B cell (primary cell): Measurements from ENCODE around the gene NEK6. TPM values are rescaled to one million over a fixed set of nuclear protein-coding genes. Genes with fewer than 3 reads are reported as not detected.
A peak's percentile ranks its signal among the peaks of the same experiment; 100 is the strongest.

Experiments
- ATAC-seq: fragments of 200-7000 bp; cut with Tn5 transposase; one replicate; pipeline ENCODE4 v1.10.0; 2021; ENCODE audit warnings: low read depth, mild to moderate bottlenecking, moderate number of reproducible peaks, moderate library complexity
- CTCF ChIA-PET: fragments of 350-600 bp; sonication (Branson Sonifier 250); formaldehyde crosslinking; loops from one replicate; lab custom pipeline; 2021; ENCODE audit warnings: antibody characterized with exemption, inconsistent platforms; lab: Charles Lee
- POLR2A ChIA-PET: fragments of 350-600 bp; sonication (Branson Sonifier 250); formaldehyde crosslinking; loops from one replicate; lab custom pipeline; 2021; ENCODE audit warnings: antibody characterized with exemption; lab: Charles Lee
- DNase-seq: peaks from one replicate; pipeline ENCODE4 v3.0.0; 2013
- H2AFZ ChIP-seq: 2 replicates; pipeline ENCODE4 v1.6.1; 2012; ENCODE audit warnings: mild to moderate bottlenecking, low read depth, low read length; ENCODE audit not compliant: insufficient read depth, poor library complexity, severe bottlenecking
- H3K27ac ChIP-seq, 2 donors: 1 replicate in 1 of 2; 2 replicates in 1 of 2; pipeline ENCODE4 v1.5.1; 2012 to 2013; ENCODE audit warnings: low read length in 2 of 2, mild to moderate bottlenecking in 2 of 2, moderate library complexity in 1 of 2
- H3K27me3 ChIP-seq, 4 experiments: fragments of 200-600 bp in 1 of 4; sonication (generic) in 1 of 4; replicated peaks in 1 of 4; 1 replicate in 2 of 4; 2 replicates in 2 of 4; pipeline versions ENCODE4 v1.6.1 to v1.7.0; 2013 to 2016; ENCODE audit warnings: low read length in 3 of 4, mild to moderate bottlenecking in 2 of 4, mixed read lengths in 1 of 4, moderate library complexity in 1 of 4; ENCODE audit not compliant: insufficient read depth in 4 of 4, control insufficient read depth in 3 of 4; ENCODE audit errors: control extremely low read depth in 1 of 4
- H3K36me3 ChIP-seq, 2 experiments: replicated peaks in 1 of 2; 1 replicate in 1 of 2; 2 replicates in 1 of 2; pipeline versions ENCODE4 v1.6.1 to v1.7.1; 2013; ENCODE audit warnings: low read length in 1 of 2; ENCODE audit not compliant: insufficient read depth in 2 of 2, control insufficient read depth in 1 of 2; ENCODE audit errors: control extremely low read depth in 1 of 2, extremely low read depth in 1 of 2
- H3K4me1 ChIP-seq, 2 donors: fragments of 200-600 bp in 1 of 2; sonication (generic) in 1 of 2; 1 replicate in 1 of 2; 2 replicates in 1 of 2; pipeline versions ENCODE4 v1.5.1 to v1.6.1; 2013 to 2017; ENCODE audit warnings: low read length in 2 of 2; ENCODE audit not compliant: control insufficient read depth in 2 of 2, insufficient read depth in 2 of 2
- H3K4me2 ChIP-seq: replicated peaks from 2 replicates; pipeline ENCODE3; 2012; ENCODE audit warnings: mild to moderate bottlenecking, low read depth, low read length; ENCODE audit not compliant: poor library complexity, severe bottlenecking
- H3K4me3 ChIP-seq, 5 experiments: fragments of 200-600 bp in 1 of 5; sonication (generic) in 1 of 5; 1 replicate in 3 of 5; 2 replicates in 2 of 5; pipeline versions ENCODE4 v1.5.1 to v1.7.0; 2011 to 2016; ENCODE audit warnings: low read length in 4 of 5, mild to moderate bottlenecking in 4 of 5, low read depth in 2 of 5, control low read depth in 1 of 5, moderate library complexity in 1 of 5; ENCODE audit not compliant: insufficient read depth in 1 of 5; ENCODE audit errors: control extremely low read depth in 1 of 5, extremely low read depth in 1 of 5
- H3K79me2 ChIP-seq: fragments of 200-600 bp; sonication (generic); one replicate; pipeline ENCODE4 v1.6.0; 2016; ENCODE audit warnings: low read length; ENCODE audit not compliant: control insufficient read depth, insufficient read depth
- H3K9ac ChIP-seq: fragments of 200-600 bp; sonication (generic); 2 replicates; pipeline ENCODE4 v1.6.1; 2017; ENCODE audit warnings: mild to moderate bottlenecking, low read length, moderate library complexity
- H3K9me3 ChIP-seq, 3 donors: one replicate each; pipeline versions ENCODE4 v1.6.1 to v1.7.1; 2013; ENCODE audit warnings: low read length in 2 of 3; ENCODE audit not compliant: control insufficient read depth in 2 of 3, insufficient read depth in 1 of 3; ENCODE audit errors: control extremely low read depth in 1 of 3
- H4K20me1 ChIP-seq: 2 replicates; pipeline ENCODE4 v1.6.0; 2012; ENCODE audit warnings: mild to moderate bottlenecking, low read length; ENCODE audit not compliant: insufficient read depth, control insufficient read depth, poor library complexity, severe bottlenecking
- H3K27ac Mint-ChIP-seq: one replicate; pipeline ENCODE4 v1.8.0; 2021; ENCODE audit warnings: mixed read lengths
- H3K27me3 Mint-ChIP-seq: one replicate; pipeline ENCODE4 v1.8.0; 2021; ENCODE audit warnings: mixed read lengths
- H3K4me1 Mint-ChIP-seq: one replicate; pipeline ENCODE4 v1.8.0; 2021; ENCODE audit warnings: mixed read lengths
- H3K4me3 Mint-ChIP-seq: one replicate; pipeline ENCODE4 v1.8.0; 2021; ENCODE audit warnings: mixed read lengths
- H3K9me3 Mint-ChIP-seq: one replicate; pipeline ENCODE4 v1.8.0; 2022; ENCODE audit warnings: mixed read lengths; ENCODE audit not compliant: insufficient read depth
- CTCF ChIP-seq: fragments of 200-600 bp; IDR thresholded peaks from one replicate; pipeline ENCODE4 v1.8.0; 2022; ENCODE audit warnings: antibody characterized with exemption, mild to moderate bottlenecking
- EZH2 ChIP-seq: IDR thresholded peaks from 2 replicates; pipeline ENCODE4 v1.6.1; 2012; ENCODE audit warnings: borderline replicate concordance, low read depth, mild to moderate bottlenecking, moderate library complexity, low read length; ENCODE audit not compliant: insufficient read depth, poor library complexity, severe bottlenecking
- WGBS: methylation state at CpG from one replicate; pipeline ENCODE4 v1.1.5; 2013; ENCODE audit warnings: missing lambda C conversion rate; ENCODE audit not compliant: insufficient coverage; 5-methylcytosine and 5-hydroxymethylcytosine counted together
- intact Hi-C: fragments of 100-400 bp; cut with micrococcal nuclease; formaldehyde crosslinking; loops from one replicate; pipeline ENCODE4 v1.10.0; 2022
- polyA plus RNA-seq: library from polyadenylated mRNA; depleted of rRNA; stranded (reverse); fragments of >200 nt; gene quantifications from 2 replicates; pipeline ENCODE4 v1.2.3, GENCODE V29; 2012
- total RNA-seq, 2 donors: library from RNA; stranded (reverse); fragments of 120-200 nt in 1 of 2; gene quantifications; 1 replicate in 1 of 2; 2 replicates in 1 of 2; pipeline versions ENCODE4 v1.2.3 to v1.2.4, GENCODE V29; 2013 to 2022

Gene NEK6
- total and polyA plus RNA-seq, 2 donors (not counting 1 experiment from before 2014, with no cell fraction given): 40.0 to 63.1 TPM

DNA sequence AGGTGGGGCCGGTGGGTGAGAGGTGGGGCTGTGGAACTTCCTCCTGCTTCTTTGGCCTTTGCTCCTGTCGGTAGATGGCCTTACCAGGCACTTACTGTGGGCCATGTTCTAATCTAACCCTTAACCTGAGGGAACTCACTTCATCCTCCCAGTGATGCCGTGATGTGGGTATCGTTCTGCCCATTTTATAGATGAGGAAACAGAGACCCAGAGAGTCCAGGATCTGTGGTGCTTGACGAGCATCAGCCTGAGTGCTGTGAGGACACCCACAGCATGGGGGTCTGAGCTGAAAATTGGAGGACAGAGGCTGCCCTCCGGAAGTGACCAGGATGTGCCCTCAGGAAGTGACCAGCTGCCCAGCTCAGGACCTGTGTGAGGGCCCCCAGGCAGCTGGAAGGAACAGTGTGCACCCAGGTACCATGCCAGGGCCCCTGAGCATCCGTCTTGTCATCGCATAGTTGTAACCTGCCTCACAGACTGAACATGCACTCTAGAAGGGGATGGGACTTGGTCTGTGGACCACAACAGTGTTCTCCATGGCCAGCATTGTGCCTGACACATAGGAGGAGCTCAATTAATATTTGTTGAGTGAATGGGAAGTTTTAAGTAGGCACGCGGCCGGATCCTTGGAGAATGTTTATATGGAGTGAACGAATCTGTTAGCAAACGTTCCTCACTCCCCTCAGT lies 8.5 kb downstream of the NEK6 start:
- Mint-ChIP-seq H3K9me3 (no peaks in the 10 kb centered on the region), H3K4me3 (peak overlapping the region; percentile 68), H3K27ac (peak overlapping the region; percentile 91), H3K4me1 (peaks cover 91% of the 10 kb centered on the region), H3K27me3 (no peaks in the 10 kb centered on the region)
- Histone ChIP-seq H3K4me3 (no peak overlapping the region), H2AFZ (no peak overlapping the region), H3K9ac (no peak overlapping the region), H4K20me1 (peaks cover 57% of the 10 kb centered on the region), H3K4me2 (peak overlapping the region; percentile 47), H3K9me3 (no peaks in the 10 kb centered on the region), H3K4me1 (peaks cover 77 to 98% of the 10 kb centered on the region in 2 donors), H3K79me2 (peaks cover 82% of the 10 kb centered on the region), H3K27ac (peak overlapping the region; percentile 73), H3K36me3 (peaks cover 0 to 11% of the 10 kb centered on the region in 2 experiments), H3K27me3 (no peaks in the 10 kb centered on the region)
- CTCF ChIA-PET: interaction anchor here (0.6 to 3.6 kb wide), 7 partner anchors 25 to 139 kb away, joined by 3 to 21 read pairs (median 5); no protein-coding TSS in a partner anchor
- intact Hi-C loops: loop anchor here (2.0 kb wide), 1 partner anchor 59 kb away; no protein-coding TSS in a partner anchor
- TF ChIP-seq CTCF (no peak), EZH2 (no peak)
- POLR2A ChIA-PET: interaction anchor here (0.6 to 1.6 kb wide), 3 partner anchors 10 to 69 kb away, joined by 3 to 4 read pairs (median 4); no protein-coding TSS in a partner anchor
- WGBS: 82% methylated on average over 11 of the region's 13 CpGs
- DNase-seq: no peak
- no peak for ATAC-seq

- CTCF ChIA-PET: interaction anchor here (0.7 to 3.6 kb wide), 6 partner anchors 25 to 140 kb away, joined by 3 to 21 read pairs (median 4); no protein-coding TSS in a partner anchor
- no peak overlapping the region for H3K4me3 ChIP-seq
- DNase-seq (peak; percentile 38), ATAC-seq (no peak)
- no CpG with 5 or more reads among the region's 2 CpGs for WGBS
- H3K9me3 ChIP-seq: no peaks in the 10 kb centered on the region
- H3K4me2 ChIP-seq: peak overlapping the region; percentile 47
- H4K20me1 ChIP-seq: peaks cover 58% of the 10 kb centered on the region
- H3K27me3 ChIP-seq: no peaks in the 10 kb centered on the region
- H3K36me3 ChIP-seq: peaks cover 0 to 16% of the 10 kb centered on the region in 2 experiments
- intact Hi-C loops: loop anchor here (1.0 to 2.0 kb wide), 2 partner anchors 19 to 58 kb away; no protein-coding TSS in a partner anchor
- H3K27me3 Mint-ChIP-seq: no peaks in the 10 kb centered on the region
- H3K4me1 Mint-ChIP-seq: peaks cover 85% of the 10 kb centered on the region
- no peaks in the 10 kb centered on the region for H3K9me3 Mint-ChIP-seq
- no peak for TF ChIP-seq CTCF
- TF ChIP-seq EZH2: no peak
- H2AFZ ChIP-seq: no peak overlapping the region
- peaks cover 71 to 98% of the 10 kb centered on the region in 2 donors for H3K4me1 ChIP-seq
- H3K4me3 Mint-ChIP-seq: peak overlapping the region; percentile 74
- H3K27ac Mint-ChIP-seq: peak overlapping the region; percentile 91
- H3K27ac ChIP-seq: peak overlapping the region; percentile 73
- H3K9ac ChIP-seq: no peak overlapping the region
- POLR2A ChIA-PET: interaction anchor here (0.6 to 1.6 kb wide), 5 partner anchors 11 to 130 kb away, joined by 3 to 4 read pairs (median 3); no protein-coding TSS in a partner anchor
- H3K79me2 ChIP-seq: peaks cover 82% of the 10 kb centered on the region
Observed at GRCh38 chr9:124266826-124267201, 9.1 kb downstream of the NEK6 start.
